Neural progenitor cell (in vitro differentiated cells): Measurements from ENCODE around the gene SLC51B. TPM values are rescaled to one million over a fixed set of nuclear protein-coding genes. Genes with fewer than 3 reads are reported as not detected.

Experiments
- DNase-seq: peaks from one replicate; pipeline ENCODE4 v3.0.0-alpha.2; 2016; ENCODE audit warnings: low spot score
- H2AFZ ChIP-seq: fragments of 200-600 bp; sonication (generic); replicated peaks from 2 replicates; pipeline ENCODE4 v1.6.1; 2016; ENCODE audit warnings: antibody characterized with exemption
- H3F3A ChIP-seq: fragments of 200-600 bp; sonication (generic); 2 replicates; pipeline ENCODE4 v1.6.1; 2016; ENCODE audit warnings: antibody characterized with exemption, low read depth
- H3K27ac ChIP-seq: fragments of 200-600 bp; sonication (generic); 2 replicates; pipeline ENCODE4 v1.5.1; 2016; ENCODE audit warnings: mild to moderate bottlenecking
- H3K27me3 ChIP-seq: fragments of 200-600 bp; sonication (generic); 2 replicates; pipeline ENCODE4 v1.6.1; 2016; ENCODE audit warnings: mild to moderate bottlenecking, moderate library complexity
- H3K36me3 ChIP-seq: fragments of 200-600 bp; sonication (generic); 2 replicates; pipeline ENCODE4 v1.5.1; 2016
- H3K4me1 ChIP-seq: fragments of 200-600 bp; sonication (generic); 2 replicates; pipeline ENCODE4 v1.6.1; 2016; ENCODE audit warnings: mixed run types
- H3K4me2 ChIP-seq: fragments of 200-600 bp; sonication (generic); 2 replicates; pipeline ENCODE4 v1.6.1; 2016
- H3K4me3 ChIP-seq: fragments of 200-600 bp; sonication (generic); 2 replicates; pipeline ENCODE4 v1.5.1; 2016
- H3K79me2 ChIP-seq: fragments of 200-600 bp; sonication (generic); 2 replicates; pipeline ENCODE4 v1.6.1; 2016; ENCODE audit warnings: low read depth
- H3K9ac ChIP-seq: fragments of 200-600 bp; sonication (generic); 2 replicates; pipeline ENCODE4 v1.6.1; 2016
- H3K9me3 ChIP-seq: fragments of 200-600 bp; sonication (generic); 2 replicates; pipeline ENCODE4 v1.5.1; 2016; ENCODE audit warnings: low read depth
- H4K20me1 ChIP-seq: fragments of 200-600 bp; sonication (generic); 2 replicates; pipeline ENCODE4 v1.6.1; 2016; ENCODE audit warnings: low read depth
- H3K27ac Mint-ChIP-seq: 3 replicates; pipeline ENCODE4 v1.8.0; 2021; ENCODE audit warnings: mixed read lengths
- H3K27me3 Mint-ChIP-seq: 2 replicates; pipeline ENCODE4 v1.8.0; 2022; ENCODE audit warnings: low read depth, mild to moderate bottlenecking, inconsistent platforms, moderate library complexity, mixed read lengths; ENCODE audit not compliant: insufficient read depth
- H3K36me3 Mint-ChIP-seq: 3 replicates; pipeline ENCODE4 v1.8.0; 2021; ENCODE audit warnings: mixed read lengths
- H3K4me1 Mint-ChIP-seq: 3 replicates; pipeline ENCODE4 v1.8.0; 2021; ENCODE audit warnings: mixed read lengths
- H3K4me3 Mint-ChIP-seq: 3 replicates; pipeline ENCODE4 v1.8.0; 2021; ENCODE audit warnings: mild to moderate bottlenecking, moderate library complexity, mixed read lengths
- H3K9me3 Mint-ChIP-seq: 3 replicates; pipeline ENCODE4 v1.8.0; 2020; ENCODE audit warnings: mixed read lengths
- CTCF ChIP-seq: fragments of 200-600 bp; sonication (generic); IDR thresholded peaks from 2 replicates; pipeline ENCODE4 v1.5.1; 2017; ENCODE audit warnings: antibody characterized with exemption, mild to moderate bottlenecking
- EZH2 ChIP-seq: fragments of 200-600 bp; sonication (generic); IDR thresholded peaks from 2 replicates; pipeline ENCODE4 v1.6.1; 2017; ENCODE audit warnings: antibody characterized with exemption, mild to moderate bottlenecking, moderate library complexity
- EZH2phosphoT487 ChIP-seq: fragments of 200-600 bp; sonication (generic); IDR thresholded peaks from 2 replicates; pipeline ENCODE4 v1.6.1; 2017; ENCODE audit warnings: antibody characterized with exemption
- total RNA-seq: library from RNA; depleted of rRNA; stranded (reverse); fragments of >200 nt; gene quantifications from 2 replicates; pipeline ENCODE4 v1.2.3, GENCODE V29; 2015; ENCODE audit warnings: low replicate concordance

SLC51B gene
- total RNA-seq, 1 donor from 2014 or later, result not detected

GRCh38 chr15:65032801-65033537 lies 12.2 kb upstream of the SLC51B start:
- H3K4me3 Mint-ChIP-seq, result no peak overlapping the region
- Histone ChIP-seq H3K36me3 (no peaks in the 10 kb centered on the region), H3K9ac (no peak overlapping the region), H3K27ac (no peak overlapping the region), H3K9me3 (no peaks in the 10 kb centered on the region), H3K4me3 (no peak overlapping the region), H3K79me2 (peaks cover 14% of the 10 kb centered on the region), H4K20me1 (peaks cover 6% of the 10 kb centered on the region), H3F3A (peaks cover 11% of the 10 kb centered on the region), H3K4me1 (no peaks in the 10 kb centered on the region), H2AFZ (no peak overlapping the region), H3K27me3 (peaks cover 19% of the 10 kb centered on the region), H3K4me2 (peak overlapping the region; percentile 28)
- DNase-seq, result peak; percentile 92
- peak overlapping the region; percentile 92 for H3K27ac Mint-ChIP-seq
- H3K9me3 Mint-ChIP-seq, result no peaks in the 10 kb centered on the region
- H3K4me1 Mint-ChIP-seq, result peaks cover 18% of the 10 kb centered on the region
- peaks cover 12% of the 10 kb centered on the region for H3K27me3 Mint-ChIP-seq
- no peaks in the 10 kb centered on the region for H3K36me3 Mint-ChIP-seq
- no peak for TF ChIP-seq EZH2
- peak; percentile 83 for TF ChIP-seq CTCF

- H3K4me3 Mint-ChIP-seq, result no peak overlapping the region
- Histone ChIP-seq H3K79me2 (peaks cover 6% of the 10 kb centered on the region), H2AFZ (no peak overlapping the region), H3K27ac (no peak overlapping the region), H3K36me3 (no peaks in the 10 kb centered on the region), H4K20me1 (no peaks in the 10 kb centered on the region), H3K27me3 (peaks cover 19% of the 10 kb centered on the region), H3K9me3 (no peaks in the 10 kb centered on the region), H3F3A (peaks cover 11% of the 10 kb centered on the region), H3K4me2 (no peak overlapping the region), H3K4me3 (no peak overlapping the region), H3K9ac (no peak overlapping the region), H3K4me1 (no peaks in the 10 kb centered on the region)
- TF ChIP-seq EZH2, result no peak
- peak; percentile 51 for TF ChIP-seq CTCF
- TF ChIP-seq EZH2phosphoT487, result no peak
- no peaks in the 10 kb centered on the region for H3K9me3 Mint-ChIP-seq
- no peak overlapping the region for H3K27ac Mint-ChIP-seq
- H3K36me3 Mint-ChIP-seq, result no peaks in the 10 kb centered on the region
- H3K4me1 Mint-ChIP-seq, result peaks cover 12% of the 10 kb centered on the region
- H3K27me3 Mint-ChIP-seq, result peaks cover 12% of the 10 kb centered on the region
- peak; percentile 56 for DNase-seq
Observed at GRCh38 chr15:65033659-65034269, 11.4 kb upstream of the SLC51B start.

GRCh38 chr15:65034719-65035118 lies 10.5 kb upstream of the SLC51B start:
- no peak overlapping the region for H3K4me3 ChIP-seq
- no peak overlapping the region for H3K27ac ChIP-seq
- H3K4me1 ChIP-seq, result no peaks in the 10 kb centered on the region
- no peak overlapping the region for H3K9ac ChIP-seq
- H3K9me3 Mint-ChIP-seq, result no peaks in the 10 kb centered on the region
- H3K4me3 Mint-ChIP-seq, result no peak overlapping the region
- H3K27ac Mint-ChIP-seq, result no peak overlapping the region
- H3K36me3 ChIP-seq, result no peaks in the 10 kb centered on the region
- no peak overlapping the region for H3K4me2 ChIP-seq
- H3K9me3 ChIP-seq, result no peaks in the 10 kb centered on the region
- no peak for TF ChIP-seq EZH2phosphoT487
- H3K36me3 Mint-ChIP-seq, result no peaks in the 10 kb centered on the region
- peaks cover 11% of the 10 kb centered on the region for H3F3A ChIP-seq
- peaks cover 19% of the 10 kb centered on the region for H3K27me3 ChIP-seq
- no peak overlapping the region for H2AFZ ChIP-seq
- no peaks in the 10 kb centered on the region for H4K20me1 ChIP-seq
- no peak for DNase-seq
- H3K4me1 Mint-ChIP-seq, result peaks cover 13% of the 10 kb centered on the region
- H3K79me2 ChIP-seq, result no peaks in the 10 kb centered on the region
- H3K27me3 Mint-ChIP-seq, result peaks cover 12% of the 10 kb centered on the region

- H3K9ac ChIP-seq, result no peak overlapping the region
- no peaks in the 10 kb centered on the region for H3K36me3 ChIP-seq
- H3K4me3 Mint-ChIP-seq, result no peak overlapping the region
- no peaks in the 10 kb centered on the region for H4K20me1 ChIP-seq
- H2AFZ ChIP-seq, result no peak overlapping the region
- H3K27ac Mint-ChIP-seq, result no peak overlapping the region
- H3K27me3 Mint-ChIP-seq, result peaks cover 8% of the 10 kb centered on the region
- H3K36me3 Mint-ChIP-seq, result no peaks in the 10 kb centered on the region
- H3F3A ChIP-seq, result peaks cover 11% of the 10 kb centered on the region
- H3K79me2 ChIP-seq, result no peaks in the 10 kb centered on the region
- H3K27ac ChIP-seq, result no peak overlapping the region
- TF ChIP-seq EZH2phosphoT487, result no peak
- no peak for TF ChIP-seq CTCF
- no peak for TF ChIP-seq EZH2
- no peak overlapping the region for H3K4me2 ChIP-seq
- H3K4me1 ChIP-seq, result no peaks in the 10 kb centered on the region
- no peaks in the 10 kb centered on the region for H3K9me3 Mint-ChIP-seq
- H3K4me3 ChIP-seq, result no peak overlapping the region
- no peaks in the 10 kb centered on the region for H3K9me3 ChIP-seq
- peaks cover 5% of the 10 kb centered on the region for H3K27me3 ChIP-seq
- DNase-seq, result no peak
- H3K4me1 Mint-ChIP-seq, result peaks cover 13% of the 10 kb centered on the region
Observed at GRCh38 chr15:65037309-65037708, 7.9 kb upstream of the SLC51B start.
